HG02678 (cell line): ENCODE data around the gene SMG6.
"Not testable (repeated sequence)": the region's sequence is repeated elsewhere in the genome, so short reads cannot be mapped to it uniquely, and the experiment has no call there.

Experiments
- ATAC-seq: cut with Tn5 transposase; IDR thresholded peaks from one replicate; pipeline ENCODE4 v1.9.1; 2021; ENCODE audit warnings: mild to moderate bottlenecking, moderate library complexity; ENCODE audit not compliant: unreplicated experiment

Gene SMG6

DNA sequence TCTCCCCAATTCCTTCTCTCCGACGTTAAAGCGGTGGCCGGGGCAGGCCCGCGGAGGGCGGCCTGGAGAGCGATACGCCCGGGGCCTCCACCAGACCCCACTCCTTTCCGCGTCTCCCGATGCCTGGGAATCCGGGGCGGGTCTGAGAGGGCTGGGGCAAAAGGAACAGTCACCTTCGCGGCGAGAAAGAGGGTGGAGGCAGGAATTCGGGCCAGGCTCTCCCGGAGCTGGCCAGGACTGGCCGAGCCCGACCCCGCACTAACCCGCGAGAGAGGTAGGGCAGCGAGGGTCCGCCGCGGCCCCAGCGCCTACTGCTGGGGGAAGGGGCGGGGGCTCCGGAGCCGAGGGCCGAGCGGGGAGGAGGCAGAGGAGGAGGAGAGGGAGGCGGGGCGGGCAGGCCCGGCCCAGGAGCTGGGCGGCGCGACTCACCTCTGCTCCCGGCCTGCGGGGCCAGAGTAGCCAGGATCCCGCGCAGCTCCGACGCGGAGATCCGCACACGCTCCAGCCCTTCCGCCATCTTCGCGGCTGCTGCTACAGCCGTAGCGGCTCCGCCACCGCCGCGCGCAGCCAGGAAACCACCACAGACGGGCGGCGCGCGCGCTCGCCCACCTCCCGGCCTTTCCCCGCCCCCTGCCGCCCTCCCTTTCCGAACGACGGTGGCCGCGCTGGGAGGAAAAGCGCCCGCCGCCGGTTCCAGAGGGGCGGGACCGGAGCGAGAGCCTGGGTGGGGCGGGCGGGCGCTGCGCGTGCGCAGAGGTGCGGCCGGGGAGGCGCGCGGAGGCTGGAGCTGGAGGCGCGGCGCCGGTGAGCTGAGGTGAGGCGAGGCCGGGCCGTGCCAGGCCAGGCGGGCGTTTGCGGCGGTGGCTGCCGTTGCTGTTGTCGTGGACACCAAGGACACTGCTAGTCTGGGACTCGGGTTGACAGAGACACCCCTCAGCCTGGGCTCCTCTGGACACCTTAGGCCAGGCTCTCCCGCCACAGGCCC is at the start of gene SMG6, which contains the start of gene SRR:
TSS of gene SMG6 (minus strand) at position 582 of the 985 bp plus-strand sequence. CDS start at position 517, 65 bp downstream.
TSS of gene SRR (plus strand) at position 747 of the 985 bp plus-strand sequence. CDS start 11,611 bp downstream, outside the sequence.
- ATAC-seq: peak; percentile 81

DNA sequence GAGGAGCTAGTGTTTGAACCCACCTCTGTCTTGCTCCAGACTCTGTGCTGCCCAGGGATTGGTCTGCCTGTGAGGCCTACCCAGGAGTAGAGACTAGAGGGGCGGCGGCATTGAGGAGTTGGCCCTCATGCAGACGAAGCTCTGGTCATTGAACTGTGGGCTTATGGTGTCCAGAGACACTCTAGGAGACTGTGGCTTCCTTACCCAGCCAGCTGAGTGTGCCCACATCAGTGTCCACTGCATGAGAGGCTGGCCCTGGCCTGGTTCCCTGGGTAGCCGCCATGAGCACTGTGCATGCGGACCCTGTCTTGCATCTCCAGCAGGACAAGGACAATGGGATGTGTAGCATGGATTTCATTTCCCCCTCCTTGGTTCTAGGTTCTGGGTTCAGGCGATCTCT is 47.7 kb upstream of the SMG6 start:
- ATAC-seq: no peak

DNA sequence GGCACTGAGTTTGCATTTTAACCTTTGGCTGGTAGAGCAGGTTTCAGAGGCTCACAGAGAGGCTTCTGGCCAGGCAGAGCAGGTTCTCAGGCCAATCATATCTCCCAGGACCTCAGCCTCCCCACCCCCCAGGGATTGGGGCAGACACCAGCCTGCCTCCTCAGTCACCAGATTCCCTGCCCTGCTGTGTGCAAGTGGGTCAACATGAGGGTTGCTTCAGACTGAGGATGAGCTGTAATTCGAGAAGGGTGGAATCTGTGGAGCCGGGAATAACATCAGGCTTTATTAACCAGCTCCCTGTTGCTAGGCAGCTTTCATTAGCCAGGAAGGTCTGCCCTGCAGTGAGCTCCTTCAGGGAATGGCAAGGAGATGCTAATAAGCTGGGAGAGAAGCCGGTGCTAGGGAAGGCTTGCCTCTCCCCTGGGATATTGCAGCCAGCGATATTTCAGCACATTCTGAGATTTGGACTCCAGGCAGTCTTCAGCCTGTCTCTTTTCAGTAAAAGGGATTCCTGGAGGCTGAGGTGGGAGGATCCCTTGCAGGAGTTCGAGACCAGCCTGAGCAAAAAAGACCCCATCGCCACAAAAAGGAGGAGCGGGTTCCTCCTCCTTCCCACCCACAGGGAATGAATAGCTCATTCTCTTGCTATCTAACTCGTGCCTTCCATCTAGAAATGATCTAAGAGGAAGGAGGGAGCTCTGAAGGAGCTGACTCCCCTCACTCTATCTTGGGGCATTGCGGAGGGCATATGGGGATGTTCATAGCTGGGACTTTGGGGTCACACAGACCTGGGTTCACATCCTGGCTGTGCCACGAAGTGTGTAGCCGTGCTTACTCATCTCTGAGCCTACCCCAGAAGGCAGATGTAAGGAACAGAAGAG is 44.5 kb upstream of the SMG6 start:
- ATAC-seq: no peak

DNA sequence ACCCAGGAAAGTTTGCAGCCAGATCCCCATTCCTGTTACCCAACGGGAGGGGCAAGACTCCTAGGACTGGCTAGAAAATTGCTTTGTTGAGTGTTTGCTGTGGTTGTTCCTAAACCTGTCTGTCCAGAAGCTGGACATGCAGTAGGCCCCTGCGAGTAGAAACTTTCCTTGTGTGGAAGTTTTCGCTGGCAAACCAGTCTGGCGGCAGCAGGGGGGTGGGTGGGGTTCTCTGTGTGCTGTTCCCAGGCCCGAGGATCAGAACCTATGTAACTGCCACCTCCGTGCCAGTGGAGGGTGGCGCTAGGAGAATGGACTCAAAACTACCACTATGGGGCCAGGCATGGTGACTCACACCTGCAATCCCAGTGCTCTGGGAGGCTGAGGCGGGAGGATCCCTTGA is 42.9 kb upstream of the SMG6 start:
- ATAC-seq: no peak

DNA sequence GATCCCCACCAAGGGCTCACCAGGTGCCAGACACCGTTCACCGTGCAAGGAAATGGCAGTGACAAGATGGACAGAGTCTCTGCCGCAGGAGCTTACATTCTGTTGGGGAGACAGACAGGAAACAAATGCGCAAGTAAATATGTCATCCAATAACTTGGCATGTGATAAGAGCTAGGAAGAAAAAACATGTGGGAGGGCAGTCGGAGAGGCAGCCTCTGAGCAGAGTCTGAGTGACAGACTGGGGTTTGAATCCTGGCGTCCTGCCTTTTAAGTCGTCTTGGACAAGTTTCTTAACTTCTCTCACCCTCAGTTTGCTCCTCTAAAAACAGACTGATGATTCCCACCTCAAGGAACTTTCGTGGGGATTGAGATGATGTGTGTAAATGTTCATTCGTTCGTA is 40.9 kb upstream of the SMG6 start:
- no peak for ATAC-seq

DNA sequence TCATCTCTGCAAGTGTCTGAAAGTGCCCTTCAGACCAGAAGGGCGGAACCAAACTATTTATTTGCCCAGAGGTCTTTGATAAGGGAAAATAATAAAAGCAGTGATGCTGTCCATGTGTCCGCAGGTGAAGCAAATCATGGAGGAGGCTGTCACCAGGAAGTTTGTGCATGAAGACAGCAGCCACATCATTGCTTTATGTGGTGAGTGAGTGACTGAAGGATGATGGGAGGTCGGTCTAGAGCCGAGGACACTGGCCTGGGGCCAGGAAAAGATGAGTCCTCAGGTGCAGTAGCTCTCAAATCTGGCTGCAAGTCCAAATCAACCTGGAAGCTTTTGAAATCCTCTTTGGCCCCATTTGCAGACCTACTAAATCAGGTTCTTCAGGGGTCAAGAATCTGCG is 39.8 kb upstream of the SMG6 start:
- no peak for ATAC-seq

DNA sequence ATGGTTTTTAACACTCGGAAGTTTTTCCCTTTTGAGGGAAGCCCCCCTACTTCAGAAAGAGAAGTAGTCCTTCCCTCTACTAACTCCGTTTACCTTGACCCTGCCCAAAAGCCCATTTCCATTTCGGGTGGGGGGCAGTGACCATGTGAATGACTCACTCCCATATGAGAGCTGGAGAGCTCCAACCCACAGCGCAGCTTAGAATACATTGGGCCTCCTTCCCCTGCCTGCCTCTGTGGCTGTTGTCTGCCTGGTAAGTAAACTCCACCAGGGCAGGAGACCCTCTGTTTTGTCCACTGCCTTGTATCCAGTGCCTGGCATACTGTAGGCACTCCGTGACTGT is 34.7 kb upstream of the SMG6 start:
- ATAC-seq: no peak

DNA sequence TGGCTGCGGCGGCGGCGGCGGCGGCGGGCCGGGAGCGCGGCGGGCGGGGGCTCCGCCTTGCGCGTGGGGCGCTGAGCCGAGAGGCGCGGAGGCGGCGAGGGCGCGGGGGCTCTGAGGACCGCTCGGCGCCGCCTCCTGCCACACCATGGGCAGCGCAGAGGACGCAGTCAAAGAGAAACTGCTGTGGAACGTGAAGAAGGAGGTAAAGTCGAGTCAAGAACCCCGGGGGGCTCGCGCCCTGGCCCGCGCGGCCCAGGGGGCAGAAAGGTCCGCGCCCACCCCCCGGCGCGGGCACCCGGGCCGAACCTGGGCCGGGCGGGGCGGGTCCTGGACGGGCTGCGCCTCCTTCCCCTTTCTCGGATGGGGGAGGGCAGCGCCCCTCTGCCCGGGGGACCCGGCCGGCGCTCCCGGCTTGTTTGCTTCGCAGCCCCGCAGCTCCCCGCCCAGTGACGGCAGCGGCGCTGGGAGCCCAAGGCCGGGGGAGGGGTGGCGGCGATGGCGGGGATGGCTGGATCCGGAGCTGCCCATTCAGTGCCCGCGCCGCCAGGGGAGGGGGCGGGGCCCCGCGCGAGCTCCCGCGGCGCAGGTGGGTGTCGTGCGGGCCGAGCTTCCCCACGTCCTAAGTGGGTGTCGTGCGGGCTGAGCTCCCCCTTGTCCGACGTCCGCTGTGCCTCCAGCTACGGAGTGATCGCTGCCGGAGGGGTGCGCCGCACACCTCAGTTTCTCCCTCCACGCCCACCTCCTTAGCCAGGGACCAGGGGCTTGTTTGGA is 34.1 kb upstream of the SMG6 start:
- peak; percentile 27 for ATAC-seq

DNA sequence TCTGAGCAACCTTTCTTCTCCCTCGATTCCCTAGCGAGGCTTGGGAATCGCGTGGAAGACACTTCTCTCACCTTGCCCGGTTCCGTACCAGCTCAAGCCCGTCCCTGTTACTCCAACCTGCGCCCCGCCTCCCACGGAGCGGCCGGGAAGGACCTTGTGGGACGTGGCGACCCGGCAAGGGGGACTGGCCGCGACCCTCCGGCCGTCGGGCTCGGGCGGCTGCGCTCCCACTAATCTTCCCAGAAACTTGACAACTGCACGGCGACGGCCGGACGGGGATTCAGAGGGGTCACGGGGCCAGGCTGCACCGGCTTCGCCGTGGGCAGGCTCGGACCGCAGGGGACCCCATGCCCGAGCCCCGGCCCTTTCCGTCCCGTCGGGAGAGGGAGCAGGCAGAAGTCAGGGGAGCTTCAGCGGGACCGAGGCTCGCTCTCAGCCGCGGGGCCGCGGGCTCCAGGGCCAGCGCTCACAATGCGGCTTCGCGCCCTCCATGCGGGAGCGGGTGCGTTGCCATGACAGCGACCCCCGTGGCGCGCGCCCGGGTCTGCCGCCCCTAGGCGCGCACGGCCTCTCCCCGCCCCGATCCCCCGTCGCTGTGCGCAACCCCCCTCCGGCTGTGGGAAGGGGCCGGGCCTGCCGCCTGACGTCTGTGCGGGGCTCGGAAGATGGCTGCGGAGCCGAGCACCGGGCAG is 33.4 kb upstream of the SMG6 start, which contains the start of gene SGSM2:
TSS of gene SGSM2 (plus strand) at position 650 of the 692 bp plus-strand sequence. CDS start 188 bp downstream, outside the sequence.
- ATAC-seq: peak; percentile 36

DNA sequence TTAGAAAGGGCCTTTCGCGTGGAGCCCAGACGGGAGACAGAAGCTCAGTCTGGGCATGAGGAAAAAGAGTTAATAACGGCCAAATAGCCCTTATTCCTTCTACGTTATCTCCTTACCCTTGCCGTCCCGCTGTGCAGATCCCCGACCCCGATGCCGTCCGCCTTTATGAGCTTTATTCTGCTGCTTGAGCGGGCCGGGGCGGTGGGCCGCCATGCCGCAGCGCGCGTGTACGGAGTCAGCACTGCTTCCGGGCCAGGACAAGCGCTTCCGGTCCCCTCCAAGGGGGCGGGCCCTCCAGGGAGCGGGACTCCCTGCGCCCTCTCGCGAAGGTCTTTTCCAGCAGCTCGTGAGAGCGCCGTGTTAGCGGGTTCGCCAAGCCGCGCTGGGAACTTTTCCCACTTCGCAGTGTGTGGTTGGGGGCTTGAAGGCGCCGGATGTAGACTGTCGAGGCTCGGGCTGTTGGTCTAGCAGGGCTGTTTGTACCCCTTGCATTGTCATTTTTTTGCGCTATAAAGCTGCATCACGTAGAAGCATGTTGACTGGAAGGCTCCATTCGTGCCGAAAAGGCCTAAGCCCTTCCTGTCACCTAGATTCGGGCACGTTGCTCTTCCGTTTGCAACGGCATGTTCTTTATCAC is 32.7 kb upstream of the SMG6 start, which contains the start of gene TSR1:
TSS of gene TSR1 (minus strand) at position 243 of the 637 bp plus-strand sequence. CDS start at position 213, 30 bp downstream.
- ATAC-seq: peak; percentile 87

DNA sequence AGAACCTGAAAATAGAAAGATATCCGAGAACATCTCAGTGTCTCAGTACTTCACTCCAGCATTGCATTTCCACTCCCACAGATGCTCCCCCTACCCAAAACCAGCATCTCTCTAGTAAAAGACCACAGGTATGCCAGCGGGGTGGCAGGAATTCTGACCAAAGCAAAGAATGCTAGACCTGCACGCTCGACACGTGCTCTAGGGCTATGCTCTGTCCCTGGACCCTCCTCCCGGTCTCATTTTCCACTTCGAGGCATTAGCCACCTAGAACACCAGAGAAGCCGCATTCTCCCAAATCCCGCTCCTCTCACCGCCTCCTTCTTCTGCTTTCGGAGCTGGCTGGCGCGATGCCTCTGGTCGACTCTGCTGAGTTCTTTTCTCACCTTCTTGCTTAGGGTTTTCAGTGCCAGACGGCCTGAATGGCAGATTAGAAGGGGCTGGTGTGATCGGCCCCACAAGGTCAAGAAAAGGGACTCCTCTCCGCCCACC is 32.2 kb upstream of the SMG6 start:
- ATAC-seq: no peak

DNA sequence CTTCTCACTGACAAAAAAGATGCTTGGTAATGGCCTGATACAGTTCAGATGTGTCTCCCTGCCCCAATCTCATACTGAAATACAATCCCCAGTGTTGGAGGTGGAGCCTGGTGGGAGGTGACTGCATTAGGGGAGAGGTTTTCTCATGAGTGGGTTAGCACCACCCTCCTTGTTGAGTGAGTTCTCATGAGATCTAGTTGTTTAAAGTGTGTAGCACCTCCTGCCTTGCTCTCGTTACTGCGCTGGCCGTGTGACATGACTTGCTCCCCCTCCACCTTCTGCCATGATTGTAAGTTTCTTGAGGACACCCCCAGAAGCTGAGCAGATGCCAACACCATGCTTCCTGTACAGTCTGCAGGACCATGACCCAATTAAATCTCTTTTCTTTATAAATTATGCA is 27.7 kb upstream of the SMG6 start:
- ATAC-seq: no peak

DNA sequence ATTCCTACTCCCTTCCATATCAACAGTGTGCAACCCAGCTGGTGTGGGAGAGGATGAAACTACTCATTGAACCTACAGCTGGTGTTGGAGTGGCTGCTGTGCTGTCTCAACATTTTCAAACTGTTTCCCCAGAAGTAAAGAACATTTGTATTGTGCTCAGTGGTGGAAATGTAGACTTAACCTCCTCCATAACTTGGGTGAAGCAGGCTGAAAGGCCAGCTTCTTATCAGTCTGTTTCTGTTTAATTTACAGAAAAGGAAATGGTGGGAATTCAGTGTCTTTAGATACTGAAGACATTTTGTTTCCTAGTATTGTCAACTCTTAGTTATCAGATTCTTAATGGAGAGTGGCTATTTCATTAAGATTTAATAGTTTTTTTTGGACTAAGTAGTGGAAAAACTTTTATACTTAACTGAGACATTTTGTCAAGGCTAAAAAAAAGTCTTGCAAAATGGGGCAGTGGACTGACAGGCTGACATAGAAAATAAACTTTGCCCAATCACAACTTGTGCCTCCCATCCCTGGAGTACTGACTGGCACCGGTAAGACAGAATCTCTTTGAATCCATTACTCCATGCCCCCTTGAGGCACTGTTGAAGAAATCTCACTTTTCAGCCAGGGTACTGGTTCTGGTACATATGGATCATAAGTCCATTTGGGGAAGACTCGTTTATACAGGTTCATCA is 20.2 kb upstream of the SMG6 start:
- no peak for ATAC-seq

DNA sequence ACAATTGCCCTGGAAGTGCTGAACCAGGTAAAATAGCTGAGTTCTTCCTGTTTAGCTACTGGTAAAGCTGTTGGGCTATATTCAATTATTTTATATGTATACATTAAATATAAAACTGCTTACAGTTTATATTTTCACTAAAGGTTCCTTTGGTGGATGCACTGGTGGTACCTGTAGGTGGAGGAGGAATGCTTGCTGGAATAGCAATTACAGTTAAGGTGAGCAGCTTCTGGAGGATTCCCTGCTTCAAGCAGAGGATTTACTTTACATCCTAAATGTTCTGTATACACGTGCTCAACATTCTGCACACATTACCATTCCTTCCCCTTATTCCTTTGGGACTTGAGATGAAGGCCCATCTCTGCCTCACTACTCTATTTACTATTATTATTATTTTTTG is 17.8 kb upstream of the SMG6 start:
- ATAC-seq: no peak

DNA sequence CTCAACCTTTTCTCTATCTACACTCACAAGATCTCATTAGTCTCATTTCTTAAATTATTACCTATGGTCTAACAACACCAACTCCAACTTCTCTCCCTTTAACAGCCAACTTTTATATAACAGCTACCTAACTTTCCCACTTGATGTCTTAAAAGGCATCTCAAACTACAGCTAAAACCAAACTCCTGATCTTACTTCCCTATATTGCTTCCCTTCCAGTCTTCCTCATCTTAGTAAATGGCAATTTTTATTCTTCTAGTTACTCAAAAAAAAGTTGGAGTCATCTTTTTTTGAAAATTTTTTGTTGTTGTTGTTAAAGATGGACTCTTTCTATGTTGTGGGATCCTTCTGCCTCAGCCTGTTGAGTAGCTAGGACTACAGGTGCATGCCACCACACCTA is 15.5 kb upstream of the SMG6 start:
- ATAC-seq: no peak

DNA sequence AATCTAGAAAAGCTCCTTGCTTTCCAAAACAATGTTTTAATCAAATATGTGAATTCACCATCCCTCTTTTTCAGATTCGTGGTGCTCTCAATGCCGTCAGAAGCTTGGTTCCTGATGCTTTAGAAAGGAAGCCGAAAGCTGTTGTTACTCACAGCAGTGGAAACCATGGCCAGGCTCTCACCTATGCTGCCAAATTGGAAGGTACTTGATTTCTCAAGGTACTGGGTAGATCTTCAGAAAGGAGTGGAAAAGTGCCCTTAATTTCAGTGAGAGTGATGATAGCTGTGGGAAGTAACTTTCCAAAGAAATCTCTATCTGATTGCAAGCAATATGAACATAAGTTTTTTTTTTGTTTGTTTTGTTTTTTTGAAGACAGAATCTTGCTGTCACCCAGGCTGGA is 14.2 kb upstream of the SMG6 start:
- no peak for ATAC-seq

DNA sequence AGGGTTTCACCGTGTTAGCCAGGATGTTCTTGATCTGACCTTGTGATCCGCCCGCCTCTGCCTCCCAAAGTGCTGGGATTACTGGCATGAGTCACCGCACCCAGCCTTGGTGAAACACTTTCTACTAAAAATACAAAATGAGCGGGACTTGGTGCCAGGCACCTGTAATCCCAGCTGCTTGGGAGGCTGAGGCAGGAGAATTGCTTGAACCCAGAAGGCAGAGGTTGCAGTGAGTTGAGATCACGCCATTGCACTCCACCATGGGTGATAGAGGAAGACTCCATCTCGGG is 13.3 kb upstream of the SMG6 start:
- not testable (repeated sequence) for ATAC-seq

DNA sequence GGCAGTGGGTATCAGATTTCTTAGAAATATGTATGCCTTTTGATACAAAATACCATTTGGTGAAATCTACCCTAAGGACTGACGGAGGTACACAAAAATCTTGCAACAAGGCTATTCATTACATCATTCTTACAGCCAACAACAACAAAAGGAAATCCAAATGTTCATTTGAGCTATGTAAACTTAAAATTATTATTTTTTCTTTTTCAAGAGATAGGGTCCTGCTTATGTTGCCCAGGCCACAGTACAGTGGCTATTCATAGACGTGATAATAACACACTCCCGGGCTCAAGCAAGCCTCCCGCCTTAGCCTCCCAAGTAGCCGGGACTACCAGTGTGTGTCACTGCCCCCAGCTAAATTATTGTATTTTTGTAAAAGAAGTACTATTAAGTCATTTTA is 9.2 kb upstream of the SMG6 start:
- ATAC-seq: no peak
